HG03045 (cell line): ENCODE results near the gene UTP25.
"Not testable (repeated sequence)": the region's sequence is repeated elsewhere in the genome, so short reads cannot be mapped to it uniquely, and the experiment has no call there.

ENCODE experiments used
- ATAC-seq: cut with Tn5 transposase; IDR thresholded peaks from one replicate; pipeline ENCODE4 v1.9.1; 2021; ENCODE audit warnings: mild to moderate bottlenecking, moderate library complexity; ENCODE audit not compliant: unreplicated experiment

UTP25 gene

GRCh38 chr1:209827384-209828262 lies at the start of gene UTP25:
Gene UTP25, plus strand, starts transcription at chr1:209827972. Its CDS starts 92 bp downstream, at chr1:209828064.
- ATAC-seq: peak; percentile 96

GRCh38 chr1:209778102-209778501 lies 49.7 kb upstream of the UTP25 start:
- ATAC-seq: no peak

GRCh38 chr1:209780268-209780667 lies 47.5 kb upstream of the UTP25 start:
- no peak for ATAC-seq

GRCh38 chr1:209783386-209783785 lies 44.4 kb upstream of the UTP25 start:
- no peak for ATAC-seq

GRCh38 chr1:209784265-209785169 lies 43.3 kb upstream of the UTP25 start, which contains the start of gene C1orf74:
Gene C1orf74, minus strand, starts transcription at chr1:209784559. Its CDS starts 925 bp downstream, at chr1:209783634.
- ATAC-seq: peak; percentile 99

- no peak for ATAC-seq
These were observed 42.2 kb upstream of the UTP25 start for GRCh38 chr1:209785592-209785991.

- no peak for ATAC-seq
These were observed 41.6 kb upstream of the UTP25 start for GRCh38 chr1:209786146-209786545.

GRCh38 chr1:209787551-209787950 lies 40.2 kb upstream of the UTP25 start:
- ATAC-seq: no peak

- no peak for ATAC-seq
These were observed 38.5 kb upstream of the UTP25 start for GRCh38 chr1:209789245-209789644.

GRCh38 chr1:209790286-209791193 lies 37.2 kb upstream of the UTP25 start:
- no peak for ATAC-seq

GRCh38 chr1:209791920-209792319 lies 35.9 kb upstream of the UTP25 start:
- ATAC-seq: no peak

GRCh38 chr1:209793711-209794110 lies 34.1 kb upstream of the UTP25 start:
- ATAC-seq: not testable (repeated sequence)

GRCh38 chr1:209797978-209798639 lies 29.7 kb upstream of the UTP25 start:
- ATAC-seq: no peak

GRCh38 chr1:209800984-209801834 lies 26.6 kb upstream of the UTP25 start:
- ATAC-seq: no peak

- ATAC-seq: no peak
These were observed 25.5 kb upstream of the UTP25 start for GRCh38 chr1:209802117-209802779.

GRCh38 chr1:209802780-209803152 lies 25.0 kb upstream of the UTP25 start:
- ATAC-seq: no peak

- ATAC-seq: no peak
These were observed 24.2 kb upstream of the UTP25 start for GRCh38 chr1:209803568-209803967.

- ATAC-seq: no peak
These were observed 22.4 kb upstream of the UTP25 start for GRCh38 chr1:209805341-209805781.
